GM23338 (cell line): ENCODE results near the gene GALE. TPM values are rescaled to one million over a fixed set of nuclear protein-coding genes. Genes with fewer than 3 reads are reported as not detected.

Experiments used
- ATAC-seq: fragments of 200-7000 bp; cut with Tn5 transposase; 3 replicates; pipeline ENCODE4 v1.9.1; 2020
- DNase-seq: peaks from one replicate; pipeline ENCODE4 v3.0.0-alpha.2; 2015; ENCODE audit warnings: low spot score
- H2AFZ ChIP-seq: fragments of 200-600 bp; sonication (generic); 2 replicates; pipeline ENCODE4 v1.8.0; 2016; ENCODE audit warnings: antibody characterized with exemption, mild to moderate bottlenecking, moderate library complexity
- H3F3A ChIP-seq: fragments of 200-600 bp; sonication (generic); replicated peaks from 2 replicates; pipeline ENCODE4 v1.8.0; 2017; ENCODE audit warnings: antibody characterized with exemption, mixed run types, low read depth
- H3K27ac ChIP-seq: fragments of 200-600 bp; sonication (generic); 2 replicates; pipeline ENCODE4 v1.6.1; 2016; ENCODE audit warnings: low read depth
- H3K27me3 ChIP-seq: fragments of 200-600 bp; sonication (generic); 2 replicates; pipeline ENCODE4 v1.8.0; 2016; ENCODE audit warnings: mild to moderate bottlenecking, mixed run types, moderate library complexity; ENCODE audit not compliant: insufficient read depth
- H3K36me3 ChIP-seq: fragments of 200-600 bp; sonication (generic); 2 replicates; pipeline ENCODE4 v1.8.0; 2016; ENCODE audit warnings: mild to moderate bottlenecking; ENCODE audit not compliant: insufficient read depth
- H3K4me1 ChIP-seq: fragments of 200-600 bp; sonication (generic); 2 replicates; pipeline ENCODE4 v1.8.0; 2016; ENCODE audit warnings: mild to moderate bottlenecking, moderate library complexity; ENCODE audit not compliant: insufficient read depth
- H3K4me2 ChIP-seq: fragments of 200-600 bp; sonication (generic); 2 replicates; pipeline ENCODE4 v1.7.1; 2017; ENCODE audit warnings: mixed run types
- H3K4me3 ChIP-seq: fragments of 200-600 bp; sonication (generic); 2 replicates; pipeline ENCODE4 v1.6.1; 2016; ENCODE audit warnings: mixed run types
- H3K79me2 ChIP-seq: fragments of 200-600 bp; sonication (generic); replicated peaks from 2 replicates; pipeline ENCODE4 v1.8.0; 2017; ENCODE audit warnings: mild to moderate bottlenecking; ENCODE audit not compliant: insufficient read depth
- H3K9me2 ChIP-seq: fragments of 200-600 bp; sonication (generic); 2 replicates; pipeline ENCODE4 v1.8.0; 2017; ENCODE audit not compliant: insufficient read depth
- H4K20me1 ChIP-seq: fragments of 200-600 bp; sonication (generic); replicated peaks from 2 replicates; pipeline ENCODE4 v1.8.0; 2017; ENCODE audit warnings: mild to moderate bottlenecking; ENCODE audit not compliant: insufficient read depth
- H3K27ac Mint-ChIP-seq: 2 replicates; pipeline ENCODE4 v1.8.0; 2020; ENCODE audit warnings: inconsistent platforms, mild to moderate bottlenecking, moderate library complexity, mixed read lengths
- H3K27me3 Mint-ChIP-seq: 3 replicates; pipeline ENCODE4 v1.8.0; 2022; ENCODE audit warnings: low read depth, mild to moderate bottlenecking, moderate library complexity, mixed read lengths, inconsistent platforms; ENCODE audit not compliant: insufficient read depth, poor library complexity
- H3K36me3 Mint-ChIP-seq: 3 replicates; pipeline ENCODE4 v1.8.0; 2021; ENCODE audit warnings: low read depth, mild to moderate bottlenecking, inconsistent platforms, moderate library complexity, mixed read lengths
- H3K4me1 Mint-ChIP-seq: 3 replicates; pipeline ENCODE4 v1.8.0; 2020; ENCODE audit warnings: mild to moderate bottlenecking, inconsistent platforms, mixed read lengths
- H3K4me3 Mint-ChIP-seq: 3 replicates; pipeline ENCODE4 v1.8.0; 2021; ENCODE audit warnings: moderate library complexity, mild to moderate bottlenecking, inconsistent platforms, mixed read lengths
- H3K9me3 Mint-ChIP-seq: 3 replicates; pipeline ENCODE4 v1.8.0; 2020; ENCODE audit warnings: moderate library complexity, mild to moderate bottlenecking, inconsistent platforms, mixed read lengths
- CTCF ChIP-seq, 2 experiments: fragments of 200-600 bp in 1 of 2; sonication (generic) in 1 of 2; conservative IDR thresholded peaks; 2 replicates each; pipeline versions ENCODE4 v1.5.1 to v1.6.1; 2016 to 2017; ENCODE audit warnings: antibody characterized with exemption in 2 of 2, low read depth in 2 of 2, mild to moderate bottlenecking in 2 of 2, moderate library complexity in 1 of 2
- ETS1 ChIP-seq: IDR thresholded peaks from 2 replicates; pipeline ENCODE4 v1.6.1; 2016; ENCODE audit warnings: antibody characterized with exemption
- EZH2 ChIP-seq: fragments of 200-600 bp; sonication (generic); IDR thresholded peaks from one replicate; pipeline ENCODE4 v1.8.0; 2017; ENCODE audit warnings: antibody characterized with exemption, mild to moderate bottlenecking, low read depth; ENCODE audit not compliant: unreplicated experiment
- JUNB ChIP-seq: IDR thresholded peaks from one replicate; pipeline ENCODE4 v1.6.1; 2016; ENCODE audit warnings: antibody characterized with exemption; ENCODE audit not compliant: unreplicated experiment
- NANOG ChIP-seq: IDR thresholded peaks from 2 replicates; pipeline ENCODE4 v1.6.1; 2016; ENCODE audit warnings: antibody characterized with exemption, borderline replicate concordance
- POLR2AphosphoS5 ChIP-seq: IDR thresholded peaks from 2 replicates; pipeline ENCODE4 v1.6.1; 2016; ENCODE audit warnings: antibody characterized with exemption, low read depth
- REST ChIP-seq: IDR thresholded peaks from one replicate; pipeline ENCODE4 v1.6.1; 2018; ENCODE audit warnings: antibody characterized with exemption; ENCODE audit not compliant: unreplicated experiment
- ZNF331 ChIP-seq: fragments of 250-450 bp; sonication (Bioruptor Pico); IDR thresholded peaks from 2 replicates; pipeline ENCODE4 v1.5.0; 2020; ENCODE audit warnings: low read depth, mild to moderate bottlenecking, moderate library complexity
- ZNF462 ChIP-seq: fragments of 250-450 bp; sonication (Bioruptor Pico); IDR thresholded peaks from 2 replicates; pipeline ENCODE4 v1.5.0; 2020; ENCODE audit warnings: mild to moderate bottlenecking, moderate library complexity
- polyA plus RNA-seq: library from polyadenylated mRNA; unstranded; fragments of >200 nt; fragmentation: Nextera tagmentation; extraction: Ambion mirVana; gene quantifications from 2 replicates; pipeline ENCODE4 v1.2.1, GENCODE V29; 2016
- total RNA-seq: library from RNA; depleted of rRNA; stranded (reverse); fragments of >200 nt; shearing (Covaris generic); gene quantifications from 2 replicates; pipeline ENCODE4 v1.2.3, GENCODE V29; 2014

GALE gene
- total and polyA plus RNA-seq, 2 experiments from 2014 or later, result 28.1 to 31.7 TPM

GRCh38 chr1:23848673-23849616 lies 48.4 kb upstream of the GALE start:
- no peak overlapping the region for H3K27ac ChIP-seq
- no peak overlapping the region for H2AFZ ChIP-seq
- Mint-ChIP-seq H3K27me3 (no peaks in the 10 kb centered on the region), H3K36me3 (peaks cover 31% of the 10 kb centered on the region), H3K9me3 (peaks cover 28% of the 10 kb centered on the region), H3K27ac (no peak overlapping the region), H3K4me3 (no peak overlapping the region), H3K4me1 (no peaks in the 10 kb centered on the region)
- H3K9me2 ChIP-seq, result no peaks in the 10 kb centered on the region
- no peak for ATAC-seq
- no peaks in the 10 kb centered on the region for H3F3A ChIP-seq
- H4K20me1 ChIP-seq, result no peaks in the 10 kb centered on the region
- H3K4me2 ChIP-seq, result no peak overlapping the region
- no peaks in the 10 kb centered on the region for H3K27me3 ChIP-seq
- no peaks in the 10 kb centered on the region for H3K4me1 ChIP-seq
- no peaks in the 10 kb centered on the region; the same call in 1 of the 2 replicates for H3K36me3 ChIP-seq
- no peaks in the 10 kb centered on the region for H3K79me2 ChIP-seq
- H3K4me3 ChIP-seq, result no peak overlapping the region
- no peak for DNase-seq
- TF ChIP-seq CTCF (conservative IDR thresholded peaks at IDR 0.05; ENCODE audit: low read depth in 2 of 2) (no peak), NANOG (no peak), JUNB (no peak), ZNF462 (CRISPR knock-in tag) (no peak), EZH2 (no peak), REST (no peak), ETS1 (no peak), ZNF331 (CRISPR knock-in tag) (no peak), POLR2AphosphoS5 (no peak)
